Activated B cell treated with CpG ODN at 0.5 μM for 24 hours (primary cell): ENCODE results near the gene OLFML2A. TPM values are rescaled to one million over a fixed set of nuclear protein-coding genes. Genes with fewer than 3 reads are reported as not detected.
"Not testable (repeated sequence)": the region's sequence is repeated elsewhere in the genome, so short reads cannot be mapped to it uniquely, and the experiment has no call there.

ENCODE experiments used
- ATAC-seq: fragments of 200-7000 bp; cut with Tn5 transposase; one replicate; pipeline ENCODE4 v1.10.0; 2021; ENCODE audit warnings: low read depth, mild to moderate bottlenecking, moderate library complexity
- CTCF ChIA-PET: fragments of 350-600 bp; sonication (Branson Sonifier 250); formaldehyde crosslinking; loops from one replicate; lab custom pipeline; 2021; ENCODE audit warnings: antibody characterized with exemption; lab: Charles Lee
- POLR2A ChIA-PET: fragments of 350-600 bp; sonication (Branson Sonifier 250); formaldehyde crosslinking; loops from one replicate; lab custom pipeline; 2021; ENCODE audit warnings: antibody characterized with exemption; lab: Charles Lee
- DNase-seq: peaks from one replicate; pipeline ENCODE4 v3.0.0; 2022
- H3K27ac Mint-ChIP-seq: one replicate; pipeline ENCODE4 v1.8.0; 2020; ENCODE audit warnings: mixed read lengths
- H3K27me3 Mint-ChIP-seq: one replicate; pipeline ENCODE4 v1.8.0; 2021; ENCODE audit warnings: mixed read lengths
- H3K36me3 Mint-ChIP-seq: one replicate; pipeline ENCODE4 v1.8.0; 2021; ENCODE audit warnings: low read depth, mixed read lengths
- H3K4me1 Mint-ChIP-seq: one replicate; pipeline ENCODE4 v1.8.0; 2021; ENCODE audit warnings: mixed read lengths
- H3K4me3 Mint-ChIP-seq: one replicate; pipeline ENCODE4 v1.8.0; 2020; ENCODE audit warnings: mild to moderate bottlenecking, mixed read lengths
- H3K9me3 Mint-ChIP-seq: one replicate; pipeline ENCODE4 v1.8.0; 2020; ENCODE audit warnings: mixed read lengths
- intact Hi-C: fragments of 100-400 bp; cut with micrococcal nuclease; formaldehyde crosslinking; loops from one replicate; pipeline ENCODE4 v1.15.1; 2024
- total RNA-seq: library from RNA; stranded (reverse); gene quantifications from 2 replicates; pipeline ENCODE4 v1.2.3, GENCODE V29; 2022
- TF ChIP-seq, protein P1 (sequence below): fragments of 200-600 bp; IDR thresholded peaks from one replicate; pipeline ENCODE4 v1.8.0; 2022; ENCODE audit warnings: antibody characterized with exemption, mild to moderate bottlenecking

Gene OLFML2A
- total RNA-seq, 1 donor from 2014 or later = 0.78 TPM

DNA sequence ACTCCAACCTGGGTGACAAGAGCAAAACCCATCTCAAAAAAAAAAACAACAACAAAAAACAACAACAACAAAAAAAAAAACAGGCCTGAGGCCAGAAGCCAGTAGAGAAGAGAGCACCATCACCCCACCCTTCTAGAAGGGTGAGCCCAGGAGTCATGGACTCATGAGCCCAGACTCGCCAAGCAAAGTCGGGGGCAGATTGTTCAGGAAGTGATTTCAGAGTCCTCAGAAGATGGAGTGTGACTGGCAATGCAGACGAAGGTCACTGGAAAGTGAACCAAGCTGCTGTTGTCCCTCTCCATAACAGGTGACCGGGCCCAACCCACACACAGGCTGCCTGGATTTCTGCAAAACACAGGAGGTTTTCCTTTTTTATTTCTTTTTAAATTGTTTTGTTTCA is 67.4 kb downstream of the OLFML2A start:
- Mint-ChIP-seq H3K4me1 (no peaks in the 10 kb centered on the region), H3K36me3 (no peaks in the 10 kb centered on the region), H3K27ac (no peak overlapping the region), H3K4me3 (no peak overlapping the region), H3K9me3 (no peaks in the 10 kb centered on the region), H3K27me3 (peaks cover 3% of the 10 kb centered on the region)
- no peak for ATAC-seq
- TF ChIP-seq, protein P1, sequence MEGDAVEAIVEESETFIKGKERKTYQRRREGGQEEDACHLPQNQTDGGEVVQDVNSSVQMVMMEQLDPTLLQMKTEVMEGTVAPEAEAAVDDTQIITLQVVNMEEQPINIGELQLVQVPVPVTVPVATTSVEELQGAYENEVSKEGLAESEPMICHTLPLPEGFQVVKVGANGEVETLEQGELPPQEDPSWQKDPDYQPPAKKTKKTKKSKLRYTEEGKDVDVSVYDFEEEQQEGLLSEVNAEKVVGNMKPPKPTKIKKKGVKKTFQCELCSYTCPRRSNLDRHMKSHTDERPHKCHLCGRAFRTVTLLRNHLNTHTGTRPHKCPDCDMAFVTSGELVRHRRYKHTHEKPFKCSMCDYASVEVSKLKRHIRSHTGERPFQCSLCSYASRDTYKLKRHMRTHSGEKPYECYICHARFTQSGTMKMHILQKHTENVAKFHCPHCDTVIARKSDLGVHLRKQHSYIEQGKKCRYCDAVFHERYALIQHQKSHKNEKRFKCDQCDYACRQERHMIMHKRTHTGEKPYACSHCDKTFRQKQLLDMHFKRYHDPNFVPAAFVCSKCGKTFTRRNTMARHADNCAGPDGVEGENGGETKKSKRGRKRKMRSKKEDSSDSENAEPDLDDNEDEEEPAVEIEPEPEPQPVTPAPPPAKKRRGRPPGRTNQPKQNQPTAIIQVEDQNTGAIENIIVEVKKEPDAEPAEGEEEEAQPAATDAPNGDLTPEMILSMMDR = no peak
- intact Hi-C loops = no loop called here
- ChIA-PET CTCF (no interaction called here), POLR2A (no interaction called here)
- no peak for DNase-seq

DNA sequence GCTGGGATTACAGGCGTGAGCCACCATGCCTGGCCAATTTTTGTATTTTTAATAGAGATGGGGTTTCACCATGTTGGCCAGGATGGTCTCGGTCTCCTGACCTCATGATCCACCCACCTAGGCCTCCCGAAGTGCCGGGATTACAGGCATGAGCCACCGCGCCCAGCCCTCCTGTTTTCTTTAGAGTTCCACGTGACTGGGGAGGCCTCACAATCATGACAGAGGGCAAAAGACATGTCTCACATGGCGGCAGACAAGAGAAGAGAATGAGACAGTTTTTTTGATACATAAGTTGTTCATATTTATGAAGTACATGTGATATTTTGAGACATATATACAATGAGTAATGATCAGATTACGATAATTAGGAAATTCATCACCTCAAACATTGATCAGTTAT is 69.5 kb downstream of the OLFML2A start:
- H3K27me3 Mint-ChIP-seq, intact Hi-C loops, H3K27ac Mint-ChIP-seq, H3K9me3 Mint-ChIP-seq, H3K4me3 Mint-ChIP-seq, H3K36me3 Mint-ChIP-seq, DNase-seq, H3K4me1 Mint-ChIP-seq, ATAC-seq: not testable (repeated sequence)
- POLR2A ChIA-PET = interaction anchor here (0.7 kb wide), 1 partner anchor 386 kb away, joined by 4 read pairs; no protein-coding TSS in a partner anchor
- CTCF ChIA-PET = interaction anchor here (1.0 kb wide), 1 partner anchor 73 kb away, joined by 3 read pairs; no protein-coding TSS in a partner anchor

DNA sequence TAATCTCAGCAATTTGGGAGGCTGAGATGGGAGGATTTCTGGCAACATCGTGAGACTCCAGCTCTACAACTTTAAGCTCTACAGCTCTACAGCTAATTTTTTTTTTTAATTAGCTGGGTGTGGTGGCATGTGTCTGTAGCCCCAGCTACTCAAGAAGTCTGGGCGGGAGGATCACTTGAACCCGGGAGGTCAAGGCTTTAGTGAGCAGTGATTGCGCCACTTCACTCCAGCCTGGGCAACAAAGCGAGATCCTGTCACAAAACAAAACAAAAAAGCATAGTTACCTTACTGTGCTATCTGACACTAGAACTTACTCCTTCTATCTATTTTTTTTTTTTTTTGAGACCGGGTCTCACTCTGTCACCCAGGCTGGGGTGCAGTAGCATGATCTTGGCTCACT is 70.0 kb downstream of the OLFML2A start:
- no peak for DNase-seq
- H3K36me3 Mint-ChIP-seq = no peaks in the 10 kb centered on the region
- H3K27me3 Mint-ChIP-seq = no peaks in the 10 kb centered on the region
- CTCF ChIA-PET = interaction anchor here (12.7 kb wide), 1 partner anchor 74 kb away, joined by 216 read pairs; the partner anchor contains the start of genes NR6A1 and OLFML2A
- no peak for ATAC-seq
- TF ChIP-seq, protein P1 = no peak
- H3K4me1 Mint-ChIP-seq = no peaks in the 10 kb centered on the region
- H3K27ac Mint-ChIP-seq = no peak overlapping the region
- POLR2A ChIA-PET = interaction anchor here (0.7 kb wide), 1 partner anchor 385 kb away, joined by 4 read pairs; no protein-coding TSS in a partner anchor
- H3K9me3 Mint-ChIP-seq = no peaks in the 10 kb centered on the region
- H3K4me3 Mint-ChIP-seq = no peak overlapping the region
- intact Hi-C loops = no loop called here

DNA sequence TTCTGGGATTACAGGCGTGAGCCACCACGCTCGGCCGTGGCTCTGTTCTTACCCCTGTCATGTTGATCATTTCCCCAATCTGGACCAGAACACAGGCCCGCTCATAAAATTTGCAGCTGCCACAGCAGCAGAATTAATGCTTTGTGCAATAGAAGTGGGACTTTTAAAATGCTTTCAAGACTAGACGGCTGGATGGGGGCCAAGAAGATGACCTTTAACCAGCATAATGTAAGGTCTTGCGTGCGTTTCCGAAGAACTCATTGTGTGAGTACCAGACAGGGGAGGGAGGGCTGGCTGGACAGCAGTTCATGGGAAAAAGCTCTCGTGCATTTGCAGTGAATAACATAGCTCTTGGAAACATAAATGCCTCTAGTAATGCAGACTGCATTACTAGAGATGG is 72.9 kb downstream of the OLFML2A start:
- no peaks in the 10 kb centered on the region for H3K36me3 Mint-ChIP-seq
- intact Hi-C loops = loop anchor here (5.0 kb wide), 1 partner anchor 522 kb away; no protein-coding TSS in a partner anchor
- no peak for DNase-seq
- no peaks in the 10 kb centered on the region for H3K27me3 Mint-ChIP-seq
- no peaks in the 10 kb centered on the region for H3K9me3 Mint-ChIP-seq
- peaks cover 7% of the 10 kb centered on the region for H3K4me1 Mint-ChIP-seq
- ATAC-seq = no peak
- H3K4me3 Mint-ChIP-seq = no peak overlapping the region
- ChIA-PET POLR2A (interaction anchor here (0.8 kb wide), 1 partner anchor 71 kb away, joined by 9 read pairs; no protein-coding TSS in a partner anchor), CTCF (interaction anchor here (1.5 to 12.7 kb wide), 2 partner anchors 9 to 77 kb away, joined by 4 to 216 read pairs; partner anchors contain the start of genes NR6A1 and OLFML2A)
- no peak overlapping the region for H3K27ac Mint-ChIP-seq
- TF ChIP-seq, protein P1 = no peak

DNA sequence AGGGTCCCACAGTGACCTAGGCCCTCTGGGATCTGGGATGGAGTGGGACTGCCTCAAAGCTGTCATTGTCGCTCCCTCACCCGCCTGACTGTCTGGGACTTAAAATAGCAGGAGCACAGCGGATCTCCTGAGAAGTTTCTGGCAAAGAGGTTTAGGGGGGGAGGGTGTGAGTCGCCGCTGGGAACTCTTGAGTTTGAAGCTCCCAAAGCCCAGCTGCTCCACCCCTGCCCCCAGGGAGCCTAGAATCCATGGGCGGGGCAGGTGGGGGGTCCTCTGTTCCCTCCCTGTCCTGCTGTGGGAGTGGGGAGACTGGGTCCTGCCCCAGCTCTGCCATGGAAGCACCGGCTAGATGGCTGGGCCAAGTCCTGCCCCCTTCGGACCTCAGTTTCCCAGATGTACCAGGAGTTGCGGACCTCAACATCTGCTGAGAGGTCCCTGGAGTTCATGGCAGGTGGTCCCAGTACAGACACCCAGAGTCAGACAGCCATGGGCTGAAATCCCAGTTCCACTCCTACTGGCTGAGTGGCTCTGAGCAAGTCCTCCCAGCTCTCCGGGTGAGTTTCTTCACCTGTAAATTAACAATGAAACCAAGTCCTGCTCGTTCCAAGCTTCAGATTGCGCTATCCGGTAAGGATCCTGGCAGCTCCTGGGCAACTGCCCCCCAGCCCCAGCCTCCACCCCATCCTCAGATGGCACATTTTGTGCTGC is 75.3 kb downstream of the OLFML2A start:
- Mint-ChIP-seq H3K4me3 (no peak overlapping the region), H3K4me1 (peaks cover 11% of the 10 kb centered on the region), H3K36me3 (peaks cover 8% of the 10 kb centered on the region), H3K27me3 (no peaks in the 10 kb centered on the region), H3K9me3 (no peaks in the 10 kb centered on the region), H3K27ac (no peak overlapping the region)
- ChIA-PET CTCF (interaction anchor here (0.7 to 12.7 kb wide), 13 partner anchors 10 to 291 kb away, joined by 3 to 216 read pairs (median 7); partner anchors contain the start of genes ARPC5L, NR6A1, OLFML2A and RPL35), POLR2A (interaction anchor here (0.7 to 2.9 kb wide), 5 partner anchors 10 to 89 kb away, joined by 3 to 18 read pairs (median 4); partner anchors contain the start of genes ARPC5L, NR6A1 and RPL35)
- ATAC-seq (no peak), DNase-seq (no peak)
- TF ChIP-seq, protein P1 = no peak
- intact Hi-C loops = loop anchor here (5.0 kb wide), 1 partner anchor 520 kb away; no protein-coding TSS in a partner anchor
